A673 (cell line): Measurements from ENCODE around the gene TNFAIP8L3.
"Not testable (repeated sequence)": the region's sequence is repeated elsewhere in the genome, so short reads cannot be mapped to it uniquely, and the experiment has no call there.

Source experiments
- CTCF ChIP-seq: fragments of 300-800, 200-600 bp; sonication (generic); conservative IDR thresholded peaks from 2 replicates; pipeline ENCODE4 v1.5.1; 2017; ENCODE audit warnings: low read depth, mild to moderate bottlenecking, antibody characterized with exemption, low read length, moderate library complexity, mixed read lengths
- EZH2 ChIP-seq: fragments of 200-600 bp; sonication (generic); IDR thresholded peaks from 2 replicates; pipeline ENCODE4 v1.6.1; 2017; ENCODE audit warnings: borderline replicate concordance, low read depth, mild to moderate bottlenecking, mixed read lengths, antibody characterized with exemption, low read length; ENCODE audit not compliant: poor library complexity, severe bottlenecking

DNA sequence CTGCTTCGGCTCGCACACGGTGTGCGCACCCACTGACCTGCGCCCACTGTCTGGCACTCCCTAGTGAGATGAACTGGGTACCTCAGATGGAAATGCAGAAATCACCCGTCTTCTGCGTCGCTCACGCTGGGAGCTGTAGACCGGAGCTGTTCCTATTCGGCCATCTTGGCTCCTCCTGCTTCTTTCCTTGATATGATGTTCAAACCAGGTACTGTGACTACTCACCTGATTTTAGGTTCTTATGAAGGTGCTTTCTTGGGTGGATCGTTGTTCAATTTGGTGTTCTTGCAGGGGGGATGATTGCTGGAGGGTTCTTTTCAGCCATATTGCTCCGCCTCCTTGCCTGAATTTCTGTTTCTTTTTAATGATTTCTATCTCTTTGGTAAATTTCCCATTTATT, 57.2 kb downstream of the TNFAIP8L3 start:
- TF ChIP-seq CTCF, EZH2: not testable (repeated sequence)
